HCT116 (cell line): ENCODE data around the gene IGFBP4. TPM values are rescaled to one million over a fixed set of nuclear protein-coding genes. Genes with fewer than 3 reads are reported as not detected.

ENCODE experiments used
- ATAC-seq: fragments of 200-7000 bp; cut with Tn5 transposase; 2 replicates; pipeline ENCODE4 v1.9.1; 2020; ENCODE audit warnings: mild to moderate bottlenecking, moderate library complexity
- BruUV-seq: library from RNA; stranded (reverse); fragments of 400-500 nt; replicated peaks from 2 replicates; lab custom pipeline; 2021; lab: Mats Ljungman, UMichigan
- CTCF ChIA-PET: fragments of 300-600 bp; sonication (Branson Sonifier 250); formaldehyde crosslinking; loops from one replicate; lab custom pipeline; 2021; ENCODE audit warnings: antibody characterized with exemption; lab: Charles Lee
- POLR2A ChIA-PET: fragments of 300-600, 350-600 bp; sonication (Branson Sonifier 250); formaldehyde crosslinking; loops from one replicate; lab custom pipeline; 2021; ENCODE audit warnings: antibody characterized with exemption; lab: Charles Lee
- RAD21 ChIA-PET, 2 experiments: fragments of 300-600 bp; sonication (Branson Sonifier 250); formaldehyde crosslinking; loops; one replicate each; lab custom pipeline; 2023; ENCODE audit warnings: low total read pairs in 2 of 2; ENCODE audit not compliant: uncharacterized antibody in 2 of 2, unreplicated experiment in 2 of 2, low non-redundant PET in 1 of 2; lab: Charles Lee
- DNase-seq: peaks from one replicate; pipeline ENCODE4 v3.0.0-alpha.2; 2010; ENCODE audit warnings: low read depth, low spot score
- H2AFZ ChIP-seq: fragments of 200-600 bp; shearing (Covaris generic), sonication (generic); 2 replicates; pipeline ENCODE4 v1.6.1; 2017; ENCODE audit warnings: low read depth, mixed run types, mixed read lengths, antibody characterized with exemption, low read length; ENCODE audit not compliant: poor library complexity, severe bottlenecking
- H3K27ac ChIP-seq: 2 replicates; pipeline ENCODE4 v1.5.1; 2012; ENCODE audit warnings: low read depth, low read length
- H3K27me3 ChIP-seq: fragments of 200-600 bp; sonication (generic); 2 replicates; pipeline ENCODE4 v1.6.1; 2016; ENCODE audit warnings: mixed run types, low read length, mixed read lengths; ENCODE audit not compliant: insufficient read depth
- H3K36me3 ChIP-seq, 2 experiments: fragments of 200-500 bp in 1 of 2; fragments of 200-600 bp in 1 of 2; sonication (Bioruptor generic) in 1 of 2; sonication (generic) in 1 of 2; 2 replicates each; pipeline versions ENCODE4 v1.5.1 to v1.6.1; 2014 to 2016; ENCODE audit warnings: low read length in 2 of 2, inconsistent platforms in 1 of 2, mixed read lengths in 1 of 2, mixed run types in 1 of 2; ENCODE audit not compliant: insufficient read depth in 2 of 2, control insufficient read depth in 1 of 2
- H3K4me1 ChIP-seq, 2 experiments: fragments of 200-600 bp in 1 of 2; sonication (generic) in 1 of 2; 2 replicates each; pipeline versions ENCODE4 v1.5.1 to v1.6.1; 2012 to 2017; ENCODE audit warnings: low read length in 2 of 2, inconsistent platforms in 1 of 2, mild to moderate bottlenecking in 1 of 2, mixed read lengths in 1 of 2, mixed run types in 1 of 2, moderate library complexity in 1 of 2; ENCODE audit not compliant: insufficient read depth in 2 of 2, control insufficient read depth in 1 of 2
- H3K4me2 ChIP-seq: fragments of 200-600 bp; sonication (generic); 2 replicates; pipeline ENCODE4 v1.6.1; 2017; ENCODE audit warnings: mixed run types, low read length, mixed read lengths
- H3K4me3 ChIP-seq, 2 experiments: fragments of 200-600 bp in 1 of 2; sonication (generic) in 1 of 2; replicated peaks in 1 of 2; 2 replicates each; pipeline ENCODE4 v1.5.1; 2011 to 2016; ENCODE audit warnings: low read length in 2 of 2, control low read depth in 1 of 2, low read depth in 1 of 2, mild to moderate bottlenecking in 1 of 2, mixed read lengths in 1 of 2, mixed run types in 1 of 2
- H3K79me2 ChIP-seq: fragments of 200-600 bp; sonication (generic); 2 replicates; pipeline ENCODE4 v1.6.1; 2017; ENCODE audit warnings: mild to moderate bottlenecking, mixed run types, low read length, moderate library complexity, mixed read lengths; ENCODE audit not compliant: insufficient read depth
- H3K9ac ChIP-seq: fragments of 200-600 bp; sonication (generic); 2 replicates; pipeline ENCODE4 v1.6.1; 2016; ENCODE audit warnings: low read length, mixed read lengths
- H3K9me2 ChIP-seq: fragments of 200-600 bp; sonication (generic), shearing (Covaris generic); 2 replicates; pipeline ENCODE4 v1.6.1; 2017; ENCODE audit warnings: mixed run types, mild to moderate bottlenecking, moderate library complexity; ENCODE audit not compliant: insufficient read depth
- H3K9me3 ChIP-seq, 2 experiments: fragments of 200-500 bp in 1 of 2; fragments of 200-600 bp in 1 of 2; sonication (Bioruptor generic) in 1 of 2; sonication (generic) in 1 of 2; 2 replicates each; pipeline ENCODE4 v1.6.1; 2014 to 2017; ENCODE audit warnings: low read length in 2 of 2, mixed read lengths in 2 of 2, inconsistent platforms in 1 of 2, low read depth in 1 of 2, mild to moderate bottlenecking in 1 of 2, mixed run types in 1 of 2, moderate library complexity in 1 of 2; ENCODE audit not compliant: control insufficient read depth in 1 of 2, insufficient read depth in 1 of 2
- H4K20me1 ChIP-seq: fragments of 200-600 bp; sonication (generic), shearing (Covaris generic); 2 replicates; pipeline ENCODE4 v1.6.1; 2017; ENCODE audit warnings: mixed run types, mild to moderate bottlenecking, moderate library complexity; ENCODE audit not compliant: insufficient read depth
- CBX3 ChIP-seq: IDR thresholded peaks from 2 replicates; pipeline ENCODE4 v1.6.1; 2012; ENCODE audit warnings: low read depth
- EZH2 ChIP-seq: fragments of 200-600 bp; sonication (generic); IDR thresholded peaks from 2 replicates; pipeline ENCODE4 v1.6.1; 2017; ENCODE audit warnings: antibody characterized with exemption, mixed run types
- FOSL1 ChIP-seq: IDR thresholded peaks from 2 replicates; pipeline ENCODE4 v1.6.1; 2012; ENCODE audit warnings: low read depth
- POLR2A ChIP-seq: IDR thresholded peaks from 2 replicates; pipeline ENCODE4 v1.7.0; 2011; ENCODE audit warnings: borderline replicate concordance; ENCODE audit not compliant: insufficient read depth, insufficient read length; ENCODE audit errors: extremely low read depth
- POLR2AphosphoS5 ChIP-seq: IDR thresholded peaks from 2 replicates; pipeline ENCODE4 v1.6.1; 2011; ENCODE audit warnings: mild to moderate bottlenecking, low read depth, low read length, moderate library complexity
- SIN3A ChIP-seq: IDR thresholded peaks from 2 replicates; pipeline ENCODE4 v1.6.1; 2012; ENCODE audit warnings: low read depth
- SP1 ChIP-seq: IDR thresholded peaks from 2 replicates; pipeline ENCODE4 v1.6.1; 2012; ENCODE audit warnings: low read depth
- SRF ChIP-seq: IDR thresholded peaks from 2 replicates; pipeline ENCODE4 v1.6.1; 2012; ENCODE audit warnings: low read depth
- YY1 ChIP-seq: IDR thresholded peaks from 2 replicates; pipeline ENCODE4 v1.6.1; 2011; ENCODE audit warnings: low read length, low read depth, moderate library complexity, mild to moderate bottlenecking; ENCODE audit not compliant: insufficient replicate concordance; ENCODE audit errors: extremely low read depth
- ZFX ChIP-seq: fragments of 450-650 bp; IDR thresholded peaks from 2 replicates; pipeline ENCODE4 v1.6.1; 2017
- intact Hi-C: fragments of 100-400 bp; cut with micrococcal nuclease; formaldehyde crosslinking; loops from 2 replicates; pipeline ENCODE4 v1.10.0; 2022
- total RNA-seq: library from RNA; stranded (reverse); gene quantifications from one replicate; pipeline ENCODE4 v1.2.1, GENCODE V29; 2021; ENCODE audit not compliant: unreplicated experiment
- TF ChIP-seq, protein P1 (sequence below): IDR thresholded peaks from 2 replicates; pipeline ENCODE4 v1.6.1; 2012
- TF ChIP-seq, protein P2 (sequence below): IDR thresholded peaks from 2 replicates; pipeline ENCODE4 v1.6.1; 2012; ENCODE audit warnings: low read depth
- TF ChIP-seq, protein P3 (sequence below), 3 experiments: fragments of 200-600 bp in 1 of 3; sonication (generic) in 1 of 3; IDR thresholded peaks in 2 of 3; conservative IDR thresholded peaks in 1 of 3; 2 replicates each; pipeline ENCODE4 v1.5.1; 2012 to 2017; ENCODE audit warnings: low read depth in 2 of 3, low read length in 2 of 3, antibody characterized with exemption in 1 of 3, borderline replicate concordance in 1 of 3, control low read depth in 1 of 3, mild to moderate bottlenecking in 1 of 3, mixed read lengths in 1 of 3, mixed run types in 1 of 3, moderate library complexity in 1 of 3; ENCODE audit not compliant: insufficient read depth in 1 of 3

IGFBP4 gene
- total RNA-seq, 1 experiment from 2014 or later, result 2.0 TPM

DNA sequence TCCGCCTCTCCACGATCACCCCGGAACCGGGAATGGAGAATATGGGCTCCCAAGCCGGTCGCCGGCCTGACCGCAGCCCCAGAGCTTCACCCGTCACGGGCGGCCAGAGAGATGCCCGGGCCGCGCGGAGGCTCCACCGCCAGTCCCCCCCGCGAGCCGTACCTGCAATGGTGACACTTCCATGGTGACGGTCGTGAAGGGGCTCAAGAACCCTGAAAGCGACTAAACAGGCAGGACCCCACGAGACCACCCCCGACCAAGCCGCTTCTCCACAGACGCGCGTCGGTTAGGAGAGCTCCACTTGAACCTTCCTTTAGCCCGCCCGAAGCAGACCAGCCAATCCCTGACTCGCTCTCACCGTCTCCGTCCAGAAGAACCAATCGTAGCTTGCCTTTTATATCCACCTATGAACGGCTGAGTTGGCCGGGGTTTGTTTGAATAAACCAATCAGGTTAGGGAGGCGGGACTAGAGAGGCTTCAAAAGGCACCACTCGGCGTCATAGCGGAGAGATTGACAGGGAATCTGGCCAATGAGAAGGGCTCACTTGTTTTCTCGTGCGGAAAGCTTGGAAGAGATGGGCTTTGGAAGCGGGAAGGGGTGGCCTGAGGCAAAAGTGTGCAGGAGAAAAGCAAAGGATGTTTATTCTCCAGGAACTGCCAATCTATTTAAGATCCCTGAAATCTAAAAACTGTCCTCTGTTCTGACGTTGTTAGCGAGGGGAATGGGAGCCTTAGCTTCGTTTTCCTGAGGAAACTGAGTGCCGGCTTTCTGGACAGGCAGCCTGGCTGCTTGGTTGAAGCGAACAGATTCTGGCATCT, 25.4 kb upstream of the IGFBP4 start, which contains the start of gene TOP2A:
Gene TOP2A, minus strand, starts transcription at position 288 of the 819 bp plus-strand sequence. Its CDS starts 105 bp downstream, at position 183.
- H3K9ac ChIP-seq, result peak within 1 kb of the TSS; percentile 99
- BruUV-seq, result no TSS peak
- ChIA-PET CTCF (interaction anchor here (0.6 to 4.5 kb wide), 14 partner anchors 9 to 490 kb away, joined by 3 to 31 read pairs (median 4); partner anchors contain the start of gene GJD3), RAD21 (interaction anchor here (0.5 to 1.3 kb wide), 4 partner anchors 58 to 118 kb away, joined by 3 to 12 read pairs (median 6); no protein-coding TSS in a partner anchor), POLR2A (interaction anchor here (0.6 to 1.6 kb wide), 10 partner anchors 8 to 142 kb away, joined by 3 to 6 read pairs (median 3); no protein-coding TSS in a partner anchor)
- H3K79me2 ChIP-seq, result peaks cover 49% of the 10 kb centered on the region
- peaks cover 4% of the 10 kb centered on the region; the same call in 1 of the 2 replicates for H4K20me1 ChIP-seq
- H3K4me1 ChIP-seq, result peaks cover 13 to 28% of the 10 kb centered on the region in 2 experiments; a peak in 3 of 4 replicates
- H3K9me3 ChIP-seq, result no peaks in the 10 kb centered on the region
- DNase-seq (peak; percentile 100), ATAC-seq (peak; percentile 95)
- TF ChIP-seq SIN3A, result peak; percentile 95
- TF ChIP-seq POLR2AphosphoS5, result peak; percentile 82
- peak; percentile 17 for TF ChIP-seq YY1
- no peak for TF ChIP-seq EZH2
- TF ChIP-seq, protein P1, sequence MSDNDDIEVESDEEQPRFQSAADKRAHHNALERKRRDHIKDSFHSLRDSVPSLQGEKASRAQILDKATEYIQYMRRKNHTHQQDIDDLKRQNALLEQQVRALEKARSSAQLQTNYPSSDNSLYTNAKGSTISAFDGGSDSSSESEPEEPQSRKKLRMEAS, result peak; percentile 65; the same call in 1 of the 2 replicates
- TF ChIP-seq, protein P2, sequence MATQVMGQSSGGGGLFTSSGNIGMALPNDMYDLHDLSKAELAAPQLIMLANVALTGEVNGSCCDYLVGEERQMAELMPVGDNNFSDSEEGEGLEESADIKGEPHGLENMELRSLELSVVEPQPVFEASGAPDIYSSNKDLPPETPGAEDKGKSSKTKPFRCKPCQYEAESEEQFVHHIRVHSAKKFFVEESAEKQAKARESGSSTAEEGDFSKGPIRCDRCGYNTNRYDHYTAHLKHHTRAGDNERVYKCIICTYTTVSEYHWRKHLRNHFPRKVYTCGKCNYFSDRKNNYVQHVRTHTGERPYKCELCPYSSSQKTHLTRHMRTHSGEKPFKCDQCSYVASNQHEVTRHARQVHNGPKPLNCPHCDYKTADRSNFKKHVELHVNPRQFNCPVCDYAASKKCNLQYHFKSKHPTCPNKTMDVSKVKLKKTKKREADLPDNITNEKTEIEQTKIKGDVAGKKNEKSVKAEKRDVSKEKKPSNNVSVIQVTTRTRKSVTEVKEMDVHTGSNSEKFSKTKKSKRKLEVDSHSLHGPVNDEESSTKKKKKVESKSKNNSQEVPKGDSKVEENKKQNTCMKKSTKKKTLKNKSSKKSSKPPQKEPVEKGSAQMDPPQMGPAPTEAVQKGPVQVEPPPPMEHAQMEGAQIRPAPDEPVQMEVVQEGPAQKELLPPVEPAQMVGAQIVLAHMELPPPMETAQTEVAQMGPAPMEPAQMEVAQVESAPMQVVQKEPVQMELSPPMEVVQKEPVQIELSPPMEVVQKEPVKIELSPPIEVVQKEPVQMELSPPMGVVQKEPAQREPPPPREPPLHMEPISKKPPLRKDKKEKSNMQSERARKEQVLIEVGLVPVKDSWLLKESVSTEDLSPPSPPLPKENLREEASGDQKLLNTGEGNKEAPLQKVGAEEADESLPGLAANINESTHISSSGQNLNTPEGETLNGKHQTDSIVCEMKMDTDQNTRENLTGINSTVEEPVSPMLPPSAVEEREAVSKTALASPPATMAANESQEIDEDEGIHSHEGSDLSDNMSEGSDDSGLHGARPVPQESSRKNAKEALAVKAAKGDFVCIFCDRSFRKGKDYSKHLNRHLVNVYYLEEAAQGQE, result no peak
- TF ChIP-seq, protein P3, sequence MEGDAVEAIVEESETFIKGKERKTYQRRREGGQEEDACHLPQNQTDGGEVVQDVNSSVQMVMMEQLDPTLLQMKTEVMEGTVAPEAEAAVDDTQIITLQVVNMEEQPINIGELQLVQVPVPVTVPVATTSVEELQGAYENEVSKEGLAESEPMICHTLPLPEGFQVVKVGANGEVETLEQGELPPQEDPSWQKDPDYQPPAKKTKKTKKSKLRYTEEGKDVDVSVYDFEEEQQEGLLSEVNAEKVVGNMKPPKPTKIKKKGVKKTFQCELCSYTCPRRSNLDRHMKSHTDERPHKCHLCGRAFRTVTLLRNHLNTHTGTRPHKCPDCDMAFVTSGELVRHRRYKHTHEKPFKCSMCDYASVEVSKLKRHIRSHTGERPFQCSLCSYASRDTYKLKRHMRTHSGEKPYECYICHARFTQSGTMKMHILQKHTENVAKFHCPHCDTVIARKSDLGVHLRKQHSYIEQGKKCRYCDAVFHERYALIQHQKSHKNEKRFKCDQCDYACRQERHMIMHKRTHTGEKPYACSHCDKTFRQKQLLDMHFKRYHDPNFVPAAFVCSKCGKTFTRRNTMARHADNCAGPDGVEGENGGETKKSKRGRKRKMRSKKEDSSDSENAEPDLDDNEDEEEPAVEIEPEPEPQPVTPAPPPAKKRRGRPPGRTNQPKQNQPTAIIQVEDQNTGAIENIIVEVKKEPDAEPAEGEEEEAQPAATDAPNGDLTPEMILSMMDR (IDR thresholded peaks at IDR 0.05 in 2 of 3, conservative IDR thresholded peaks at IDR 0.05 in 1 of 3; ENCODE audit: borderline replicate concordance in 1 of 3, insufficient read depth in 1 of 3, low read depth in 2 of 3, low read length in 2 of 3), result no peak
- 0 out of 2 replicates have a peak, but pooled peaks have one; percentile 13 for TF ChIP-seq CBX3
- peak; percentile 86 for TF ChIP-seq SRF
- TF ChIP-seq ZFX, result peak; percentile 57; the same call in 1 of the 2 replicates
- TF ChIP-seq SP1, result peak; percentile 100
- no peak for TF ChIP-seq FOSL1
- TF ChIP-seq POLR2A, result peak; percentile 68
- peak within 1 kb of the TSS; percentile 91 for H3K27ac ChIP-seq
- peak within 1 kb of the TSS; percentile 81 to 94 for H3K4me3 ChIP-seq
- H3K4me2 ChIP-seq, result peak within 1 kb of the TSS; percentile 76
- intact Hi-C loops, result loop anchor here (2.0 to 5.0 kb wide), 2 partner anchors 59 to 116 kb away; no protein-coding TSS in a partner anchor
- peaks cover 16 to 31% of the 10 kb centered on the region in 2 experiments for H3K36me3 ChIP-seq
- no peaks in the 10 kb centered on the region for H3K27me3 ChIP-seq
- no peaks in the 10 kb centered on the region for H3K9me2 ChIP-seq
- no peak within 1 kb of the TSS for H2AFZ ChIP-seq
